GM12872 (cell line): ENCODE results near the gene GABBR2.

Experiments
- CTCF ChIP-seq: IDR thresholded peaks from 3 replicates; pipeline ENCODE4 v1.5.1; 2011; ENCODE audit warnings: low read depth, mild to moderate bottlenecking, low read length, moderate library complexity; ENCODE audit not compliant: insufficient read depth

Gene GABBR2

GRCh38 chr9:98255061-98255577, 453.6 kb downstream of the GABBR2 start:
- no peak for TF ChIP-seq CTCF

- TF ChIP-seq CTCF = no peak
These were observed 454.3 kb downstream of the GABBR2 start for GRCh38 chr9:98254228-98255060.

GRCh38 chr9:98253565-98253964, 455.2 kb downstream of the GABBR2 start:
- no peak for TF ChIP-seq CTCF

- no peak for TF ChIP-seq CTCF
These were observed 457.2 kb downstream of the GABBR2 start for GRCh38 chr9:98251551-98251950.

- TF ChIP-seq CTCF = no peak
These were observed 459.0 kb downstream of the GABBR2 start for GRCh38 chr9:98249771-98250170.

GRCh38 chr9:98248737-98249474, 459.8 kb downstream of the GABBR2 start:
- no peak for TF ChIP-seq CTCF
